ENCODE measurements around the gene CNTNAP5. TPM values are rescaled to one million over a fixed set of nuclear protein-coding genes. Genes with fewer than 3 reads are reported as not detected.

CNTNAP5 gene
- total and polyA plus RNA-seq, 9 of the 15 experiments (the other 6 are each of a cell fraction or from before 2014, with no cell fraction given), result not detected

DNA sequence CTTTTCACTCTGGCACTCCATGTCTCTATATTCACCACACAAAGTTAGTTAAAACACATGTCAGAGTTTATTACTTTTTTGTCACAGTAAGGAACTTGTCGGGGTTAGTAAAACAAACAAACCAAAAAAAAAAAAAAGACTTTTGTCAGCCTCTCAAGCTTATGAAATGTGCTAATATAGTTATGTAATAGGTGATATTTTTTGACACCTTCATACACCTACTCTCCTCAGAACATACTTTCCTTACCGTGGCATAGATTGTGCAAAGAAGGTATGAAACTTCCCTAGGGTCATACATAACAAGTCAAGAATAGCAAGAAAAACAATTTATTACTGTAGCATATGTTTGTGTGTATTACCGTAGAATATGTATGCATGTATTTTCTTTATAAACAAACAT, 633.3 kb downstream of the CNTNAP5 start:
- H3K36me3 ChIP-seq (ENCODE audit: control insufficient read depth, insufficient read depth, low read length), result no peaks in the 10 kb centered on the region
- H3K27me3 ChIP-seq (ENCODE audit: control insufficient read depth in 2 of 2, insufficient read depth in 2 of 2, low read length in 2 of 2), result no peaks in the 10 kb centered on the region
- FAIRE-seq (no peak), DNase-seq (ENCODE audit: extremely low read depth in 1 of 4, low spot score in 3 of 4) (no peak), ATAC-seq (no peak)
- H3K79me2 ChIP-seq (ENCODE audit: control insufficient read depth, insufficient read depth, low read length), result no peaks in the 10 kb centered on the region
- ChIA-PET POLR2A (no interaction called here), CTCF (ENCODE audit: low intra/inter-chr PET ratio) (no interaction called here)
- intact Hi-C loops (cut with micrococcal nuclease), result no loop called here
- TF ChIP-seq, protein P1, sequence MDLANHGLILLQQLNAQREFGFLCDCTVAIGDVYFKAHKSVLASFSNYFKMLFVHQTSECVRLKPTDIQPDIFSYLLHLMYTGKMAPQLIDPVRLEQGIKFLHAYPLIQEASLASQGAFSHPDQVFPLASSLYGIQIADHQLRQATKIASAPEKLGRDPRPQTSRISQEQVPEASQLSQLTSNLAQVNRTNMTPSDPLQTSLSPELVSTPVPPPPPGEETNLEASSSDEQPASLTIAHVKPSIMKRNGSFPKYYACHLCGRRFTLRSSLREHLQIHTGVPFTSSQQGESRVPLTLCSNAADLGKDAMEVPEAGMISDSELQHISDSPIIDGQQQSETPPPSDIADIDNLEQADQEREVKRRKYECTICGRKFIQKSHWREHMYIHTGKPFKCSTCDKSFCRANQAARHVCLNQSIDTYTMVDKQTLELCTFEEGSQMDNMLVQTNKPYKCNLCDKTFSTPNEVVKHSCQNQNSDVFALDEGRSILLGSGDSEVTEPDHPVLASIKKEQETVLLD (IDR thresholded peaks at IDR 0.05), result no peak
- TF ChIP-seq SMAD3 (CRISPR knock-in tag; conservative IDR thresholded peaks at IDR 0.05) (no peak), FIP1L1 (IDR thresholded peaks at IDR 0.05; ENCODE audit: low read depth, low read length, poor library complexity, severe bottlenecking) (no peak)
- no peak overlapping the region for H2AFZ ChIP-seq (ENCODE audit: low read depth, low read length)
- no peak overlapping the region for H3K27ac ChIP-seq (ENCODE audit: extremely low read depth, low read depth, low read length)
- no peaks in the 10 kb centered on the region for H3K9me3 ChIP-seq (replicated peaks; ENCODE audit: control insufficient read depth, insufficient read depth, low read depth, low read length)
- no peaks in the 10 kb centered on the region for H3K9me1 ChIP-seq (ENCODE audit: control insufficient read depth, insufficient read depth, low read length)
- H3K9ac ChIP-seq (ENCODE audit: insufficient read depth in 1 of 2, low read depth in 2 of 2, low read length in 2 of 2), result no peak overlapping the region
- no peak overlapping the region for H3K4me2 ChIP-seq (ENCODE audit: insufficient read depth, low read length)
- in situ Hi-C loops (cut with MboI), result no loop called here
- BruUV-seq (replicated peaks), result no TSS peak
- WGBS (ENCODE audit: insufficient coverage, low coverage, missing lambda C conversion rate), result 0% methylated on average over 3 of the region's 3 CpGs
- no peak overlapping the region for H3K4me3 ChIP-seq
- no peaks in the 10 kb centered on the region for H3K4me1 ChIP-seq (replicated peaks in 1 of 2; ENCODE audit: control insufficient read depth in 2 of 2, insufficient read depth in 2 of 2, low read length in 2 of 2)
- no peaks in the 10 kb centered on the region for H4K20me1 ChIP-seq (replicated peaks; ENCODE audit: control insufficient read depth, insufficient read depth, low read length)

DNA sequence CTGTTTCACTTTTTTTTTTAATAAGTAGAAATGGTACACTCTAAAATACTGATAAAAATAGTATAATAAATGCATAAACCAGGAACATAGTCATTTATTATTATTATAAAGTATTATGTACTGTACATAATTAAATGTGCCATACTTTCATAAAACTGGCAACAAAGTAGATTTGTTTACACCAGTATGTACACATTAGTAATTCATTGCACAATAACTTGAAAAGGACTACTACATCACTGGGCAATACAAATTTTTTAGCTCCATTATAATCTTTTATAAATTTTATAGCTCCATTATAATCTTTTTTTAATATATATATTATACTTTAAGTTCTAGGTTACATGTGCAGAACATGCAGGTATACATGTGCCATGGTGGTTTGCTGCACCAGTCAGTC, 636.5 kb downstream of the CNTNAP5 start:
- FAIRE-seq, result no peak
- intact Hi-C loops (cut with micrococcal nuclease), result no loop called here
- H3K27ac ChIP-seq (ENCODE audit: extremely low read depth, low read depth, low read length), result no peak overlapping the region
- TF ChIP-seq, protein P2, sequence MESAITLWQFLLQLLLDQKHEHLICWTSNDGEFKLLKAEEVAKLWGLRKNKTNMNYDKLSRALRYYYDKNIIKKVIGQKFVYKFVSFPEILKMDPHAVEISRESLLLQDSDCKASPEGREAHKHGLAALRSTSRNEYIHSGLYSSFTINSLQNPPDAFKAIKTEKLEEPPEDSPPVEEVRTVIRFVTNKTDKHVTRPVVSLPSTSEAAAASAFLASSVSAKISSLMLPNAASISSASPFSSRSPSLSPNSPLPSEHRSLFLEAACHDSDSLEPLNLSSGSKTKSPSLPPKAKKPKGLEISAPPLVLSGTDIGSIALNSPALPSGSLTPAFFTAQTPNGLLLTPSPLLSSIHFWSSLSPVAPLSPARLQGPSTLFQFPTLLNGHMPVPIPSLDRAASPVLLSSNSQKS (CRISPR knock-in tag; IDR thresholded peaks at IDR 0.05), result no peak
- TF ChIP-seq NFIC (IDR thresholded peaks at IDR 0.05) (no peak), ZNF239 (CRISPR knock-in tag; IDR thresholded peaks at IDR 0.05) (no peak), RFX1 (IDR thresholded peaks at IDR 0.05) (no peak), ZNF764 (CRISPR knock-in tag; IDR thresholded peaks at IDR 0.05; ENCODE audit: low read depth) (no peak), HOXB6 (CRISPR knock-in tag; IDR thresholded peaks at IDR 0.05; ENCODE audit: borderline replicate concordance) (no peak), C11orf30 (IDR thresholded peaks at IDR 0.05; ENCODE audit: low read depth) (no peak), CREB1 (IDR thresholded peaks at IDR 0.05) (no peak), CREB1 (CRISPR knock-in tag; IDR thresholded peaks at IDR 0.05) (no peak), ZFX (CRISPR knock-in tag; IDR thresholded peaks at IDR 0.05) (no peak), ERF (CRISPR knock-in tag; IDR thresholded peaks at IDR 0.05) (no peak), ZBTB8A (IDR thresholded peaks at IDR 0.05; ENCODE audit: partially characterized antibody) (no peak), POU5F1 (IDR thresholded peaks at IDR 0.05; ENCODE audit: borderline replicate concordance, low read depth, low read length, partially characterized antibody) (no peak), ZFP30 (CRISPR knock-in tag; IDR thresholded peaks at IDR 0.05; ENCODE audit: borderline replicate concordance) (no peak), PCBP2 (IDR thresholded peaks at IDR 0.05; ENCODE audit: low read depth, low read length, poor library complexity, severe bottlenecking) (no peak)

More for the DNA sequence above, 636.5 kb downstream of the CNTNAP5 start:
- H3K79me2 ChIP-seq (ENCODE audit: control insufficient read depth, insufficient read depth, low read length), result no peaks in the 10 kb centered on the region
- H2AFZ ChIP-seq (ENCODE audit: low read depth, low read length), result no peak overlapping the region
- H3K9ac ChIP-seq (ENCODE audit: insufficient read depth in 1 of 2, low read depth in 2 of 2, low read length in 2 of 2), result no peak overlapping the region
- H3K27me3 ChIP-seq (ENCODE audit: control insufficient read depth in 2 of 2, insufficient read depth in 2 of 2, low read length in 2 of 2), result no peaks in the 10 kb centered on the region
- POLR2A ChIA-PET, result no interaction called here
- H3K36me3 ChIP-seq (ENCODE audit: control insufficient read depth, insufficient read depth, low read length), result no peaks in the 10 kb centered on the region
- H4K20me1 ChIP-seq (replicated peaks; ENCODE audit: control insufficient read depth, insufficient read depth, low read length), result no peaks in the 10 kb centered on the region
- H3K9me1 ChIP-seq (ENCODE audit: control insufficient read depth, insufficient read depth, low read length), result no peaks in the 10 kb centered on the region
- BruUV-seq (replicated peaks), result no TSS peak
- no peaks in the 10 kb centered on the region for H3K4me1 ChIP-seq (replicated peaks in 1 of 2; ENCODE audit: control insufficient read depth in 2 of 2, insufficient read depth in 2 of 2, low read length in 2 of 2)
- in situ Hi-C loops (cut with MboI), result no loop called here
- ATAC-seq (no peak), DNase-seq (ENCODE audit: extremely low read depth in 1 of 4, low spot score in 3 of 4) (no peak)
- no peak overlapping the region for H3K4me2 ChIP-seq (ENCODE audit: insufficient read depth, low read length)
- no peaks in the 10 kb centered on the region for H3K9me3 ChIP-seq (replicated peaks; ENCODE audit: control insufficient read depth, insufficient read depth, low read depth, low read length)
- no peak overlapping the region for H3K4me3 ChIP-seq
- CTCF ChIA-PET (ENCODE audit: low intra/inter-chr PET ratio), result no interaction called here

Measured in K562 (cell line).